Measurements from ENCODE around the gene DHX32.
"Not testable (repeated sequence)": the region's sequence is repeated elsewhere in the genome, so short reads cannot be mapped to it uniquely, and the experiment has no call there.

DHX32 gene

GRCh38 chr10:125896088-125896934 lies 15.2 kb upstream of the DHX32 start, which contains the start of gene FANK1:
Gene FANK1, plus strand, starts transcription at chr10:125896564. Its CDS starts 79 bp downstream, at chr10:125896643.
- DNase-seq (ENCODE audit: low read depth in 2 of 2) = peak; percentile 47 to 56

- DNase-seq (ENCODE audit: low read depth in 2 of 2) = peak in 1 of 2 donors; percentile 7
Observed at GRCh38 chr10:125895130-125896087, 14.3 kb upstream of the DHX32 start.

- DNase-seq (ENCODE audit: low read depth in 2 of 2) = not testable (repeated sequence)
Observed at GRCh38 chr10:125894176-125894575, 13.1 kb upstream of the DHX32 start.

- not testable (repeated sequence) for DNase-seq (ENCODE audit: low read depth in 2 of 2)
Observed at GRCh38 chr10:125892402-125892801, 11.3 kb upstream of the DHX32 start.

- not testable (repeated sequence) for DNase-seq (ENCODE audit: low read depth in 2 of 2)
Observed at GRCh38 chr10:125889441-125889840, 8.3 kb upstream of the DHX32 start.

- no peak for DNase-seq (ENCODE audit: low read depth in 2 of 2)
Observed at GRCh38 chr10:125886914-125887512, 5.9 kb upstream of the DHX32 start.

GRCh38 chr10:125883211-125883610 lies 2.1 kb upstream of the DHX32 start:
- DNase-seq (ENCODE audit: low read depth in 2 of 2) = no peak

GRCh38 chr10:125882596-125882995 lies 1.5 kb upstream of the DHX32 start:
- DNase-seq (ENCODE audit: low read depth in 2 of 2) = no peak

GRCh38 chr10:125880719-125881118 lies 373 bp downstream of the DHX32 start:
- no peak for DNase-seq (ENCODE audit: low read depth in 2 of 2)

GRCh38 chr10:125878957-125879835 lies 1.9 kb downstream of the DHX32 start:
- DNase-seq (ENCODE audit: low read depth in 2 of 2) = no peak

- DNase-seq (ENCODE audit: low read depth in 2 of 2) = no peak
Observed at GRCh38 chr10:125871338-125871737, 9.8 kb downstream of the DHX32 start.

GRCh38 chr10:125868372-125868975 lies 12.6 kb downstream of the DHX32 start:
- DNase-seq (ENCODE audit: low read depth in 2 of 2) = no peak

- no peak for DNase-seq (ENCODE audit: low read depth in 2 of 2)
Observed at GRCh38 chr10:125866421-125867029, 14.6 kb downstream of the DHX32 start.

GRCh38 chr10:125865120-125865519 lies 16.0 kb downstream of the DHX32 start:
- DNase-seq (ENCODE audit: low read depth in 2 of 2) = no peak

GRCh38 chr10:125859128-125859817 lies 21.8 kb downstream of the DHX32 start:
- DNase-seq (ENCODE audit: low read depth in 2 of 2) = no peak

- no peak for DNase-seq (ENCODE audit: low read depth in 2 of 2)
Observed at GRCh38 chr10:125857185-125857760, 23.8 kb downstream of the DHX32 start.

GRCh38 chr10:125852487-125852886 lies 28.6 kb downstream of the DHX32 start:
- DNase-seq (ENCODE audit: low read depth in 2 of 2) = no peak

- DNase-seq (ENCODE audit: low read depth in 2 of 2) = no peak
Observed at GRCh38 chr10:125850766-125851731, 30.0 kb downstream of the DHX32 start.
